CD4-positive, alpha-beta T cell treated with Interleukin-4 for 1 hour (primary cell): ENCODE data around the gene FBXO3.
"Not testable (repeated sequence)": the region's sequence is repeated elsewhere in the genome, so short reads cannot be mapped to it uniquely, and the experiment has no call there.

Source experiments
- DNase-seq, 2 donors: peaks; one replicate each; pipeline ENCODE4 v3.0.0-alpha.2; 2020 to 2022

The FBXO3 gene

DNA sequence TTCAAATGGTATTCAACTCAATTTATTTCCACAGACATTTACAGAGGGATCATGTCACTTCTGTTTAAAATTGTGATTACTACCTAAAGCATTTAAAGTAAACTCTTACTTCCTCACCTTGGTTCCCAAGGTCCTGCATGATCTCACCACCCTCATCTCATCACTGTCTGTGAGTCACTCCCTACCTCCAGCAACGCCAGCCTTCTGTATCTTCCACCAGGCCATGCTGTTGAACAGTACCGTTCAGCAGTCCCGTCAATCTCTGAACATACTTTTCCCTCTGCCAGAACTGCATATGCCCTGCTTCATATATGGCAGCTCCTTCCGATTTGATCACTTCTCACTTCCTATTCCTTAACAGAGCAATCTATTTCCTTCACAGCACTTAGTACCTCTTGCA lies 2.0 kb downstream of the FBXO3 start:
- no peak for DNase-seq

DNA sequence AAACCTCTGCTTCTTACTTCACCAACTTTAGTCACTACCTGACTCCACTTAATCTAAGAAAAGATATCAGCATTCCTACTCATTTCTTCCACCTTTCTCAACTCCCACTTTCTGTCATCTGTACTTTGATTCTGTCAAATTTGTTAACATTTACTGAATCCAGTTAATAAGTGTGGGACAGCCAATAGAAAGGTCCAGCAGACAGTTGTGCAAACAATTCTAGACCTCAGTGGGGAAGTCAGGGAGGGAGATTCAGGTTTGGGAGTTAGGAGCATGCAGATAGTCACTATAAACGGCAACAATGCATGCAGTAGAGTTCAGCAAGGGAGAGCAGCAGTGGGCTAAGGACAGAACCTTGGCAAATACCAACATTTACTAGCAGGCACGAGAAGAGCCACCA lies 4.1 kb downstream of the FBXO3 start:
- no peak for DNase-seq

DNA sequence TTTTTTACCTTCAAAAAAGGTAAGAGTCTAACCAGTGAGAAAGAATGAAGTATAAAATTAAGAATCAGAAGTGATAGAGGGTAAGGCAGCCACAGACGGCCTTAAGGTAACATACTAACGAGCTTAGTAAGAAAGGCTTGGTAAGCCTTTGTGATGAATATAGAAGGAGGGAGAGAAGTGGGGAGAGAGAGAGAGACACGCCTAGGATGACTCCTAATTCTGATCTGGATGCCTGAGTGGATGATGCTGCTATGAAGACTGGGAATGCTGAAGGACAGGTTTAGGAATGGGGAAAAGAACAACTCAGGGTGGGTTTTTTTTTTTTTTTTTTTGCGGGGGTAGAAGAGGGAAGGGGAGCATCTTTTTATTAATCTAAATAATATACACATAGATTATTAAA lies 4.8 kb downstream of the FBXO3 start:
- DNase-seq: no peak

DNA sequence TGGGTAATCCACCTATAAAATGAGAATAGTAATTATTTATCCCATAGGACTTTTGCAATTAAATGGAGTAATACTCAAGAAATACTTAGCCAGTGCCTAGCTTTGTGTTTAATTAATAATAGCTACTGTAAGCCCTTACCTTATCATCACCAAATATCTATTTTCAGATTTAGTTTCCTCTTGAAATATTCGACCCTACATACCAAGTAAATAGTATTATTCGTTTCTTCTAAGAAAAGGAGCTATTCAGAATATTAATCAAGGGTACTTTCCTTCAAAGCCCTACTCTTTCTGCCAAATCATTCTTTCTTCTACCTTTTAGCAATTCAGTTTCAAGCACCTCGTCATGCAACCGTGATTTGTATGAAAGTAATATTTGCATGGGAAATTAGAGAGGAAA lies 6.7 kb downstream of the FBXO3 start:
- DNase-seq: no peak

DNA sequence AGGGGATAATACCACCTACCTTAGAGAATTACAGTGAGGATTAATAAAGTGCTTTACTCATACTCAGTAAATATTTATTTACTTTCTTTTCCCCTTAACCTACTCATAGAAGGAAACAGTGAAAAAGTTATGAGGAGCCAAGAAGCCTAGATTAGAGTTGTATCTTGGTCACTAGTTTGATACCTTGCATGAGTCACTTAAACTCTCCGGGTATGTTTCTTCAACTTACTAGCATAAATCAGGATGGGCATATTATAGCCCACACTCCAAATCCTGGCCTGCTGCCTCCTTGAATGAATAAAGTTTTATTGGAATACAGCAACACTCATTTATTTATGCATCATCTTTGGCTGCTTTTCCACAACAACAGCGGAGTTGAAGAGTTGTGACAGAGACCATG lies 8.2 kb downstream of the FBXO3 start:
- DNase-seq: no peak

- no peak for DNase-seq
Measured at GRCh38 chr11:33761471-33761870, 12.8 kb downstream of the FBXO3 start.

DNA sequence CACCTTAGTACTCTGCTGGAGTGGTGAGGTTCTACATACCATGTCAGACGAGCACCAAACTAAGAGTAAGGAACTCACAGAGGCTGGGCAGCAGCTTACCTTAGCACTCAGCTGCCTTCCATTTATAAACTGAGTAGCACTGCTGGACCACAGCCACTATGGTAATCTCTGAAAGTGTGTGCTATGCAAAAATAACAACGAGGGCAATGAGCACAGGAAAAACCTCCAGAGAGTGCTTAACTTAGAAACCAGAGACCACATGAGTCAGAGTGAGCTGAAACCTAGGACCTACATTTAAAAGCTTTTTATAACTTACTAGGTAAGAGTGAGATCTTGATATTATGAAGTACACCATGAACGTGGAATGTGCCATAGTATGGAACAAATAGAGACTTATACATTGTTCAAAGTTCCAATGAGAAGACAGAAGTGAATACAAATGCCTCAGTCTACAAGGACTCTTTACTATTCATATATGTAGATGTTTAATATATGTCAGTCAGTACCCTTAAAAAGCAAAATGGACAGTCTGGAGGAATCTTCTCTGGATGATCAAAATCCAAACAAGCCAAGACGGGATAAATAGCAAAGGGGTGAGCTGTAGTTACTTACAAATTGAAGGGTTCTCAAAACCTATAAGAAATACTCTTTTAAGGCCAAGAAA lies 20.9 kb downstream of the FBXO3 start:
- no peak for DNase-seq

DNA sequence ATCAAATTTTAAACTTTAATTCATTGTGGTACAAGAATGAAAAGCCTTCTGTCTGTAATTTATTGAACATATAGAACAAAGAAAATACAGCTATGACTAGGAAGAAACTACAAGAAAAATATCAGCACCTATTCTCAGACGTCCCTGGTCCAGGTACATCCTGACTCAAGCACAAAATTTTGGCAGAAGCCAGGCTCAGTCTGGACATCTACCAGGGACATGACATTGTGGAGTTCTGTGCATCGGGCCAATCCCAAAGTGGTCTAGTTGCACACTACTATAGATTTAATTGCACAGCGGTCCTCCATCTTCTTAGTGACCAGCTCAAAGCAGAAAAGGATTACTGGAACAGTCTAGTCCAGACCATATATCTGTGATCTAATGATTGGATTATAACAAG lies 22.4 kb downstream of the FBXO3 start:
- DNase-seq: no peak

DNA sequence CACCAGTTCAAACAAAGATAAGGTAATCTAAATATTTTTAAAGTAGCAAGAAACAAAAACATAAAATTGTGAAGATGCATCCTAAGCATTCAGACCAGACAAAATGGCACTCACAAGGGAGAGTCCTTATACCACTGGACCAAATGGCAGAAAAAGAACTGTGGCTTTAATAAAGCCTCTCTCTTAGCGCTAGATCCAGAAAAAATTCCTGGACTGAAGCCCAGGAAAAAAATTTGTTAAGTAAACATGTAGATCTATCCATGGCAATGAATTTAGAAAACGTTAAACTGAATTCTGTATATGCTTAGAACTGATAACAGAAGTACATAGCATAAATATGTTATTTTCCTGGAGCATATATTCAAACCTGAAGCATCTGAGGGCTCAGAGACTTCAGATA lies 26.3 kb downstream of the FBXO3 start:
- no peak for DNase-seq

DNA sequence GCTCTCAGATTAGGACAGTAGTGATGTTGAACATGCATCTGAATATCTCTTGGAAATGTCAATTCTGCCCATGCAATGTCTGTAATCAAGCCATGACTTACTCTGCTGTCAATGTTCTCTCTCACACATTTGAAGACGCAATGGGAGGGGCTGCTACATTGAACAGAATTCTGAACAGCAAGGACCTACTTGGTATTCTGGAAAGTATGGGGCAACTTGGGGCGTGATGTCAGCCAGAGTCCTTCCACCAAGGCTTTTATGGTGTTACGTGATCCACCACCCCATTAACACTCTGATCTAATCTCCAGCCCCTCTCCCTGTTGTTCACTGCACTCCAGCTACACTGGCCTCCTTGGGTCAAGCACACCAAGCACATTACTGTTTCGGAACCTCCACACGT lies 31.0 kb downstream of the FBXO3 start:
- DNase-seq: no peak

DNA sequence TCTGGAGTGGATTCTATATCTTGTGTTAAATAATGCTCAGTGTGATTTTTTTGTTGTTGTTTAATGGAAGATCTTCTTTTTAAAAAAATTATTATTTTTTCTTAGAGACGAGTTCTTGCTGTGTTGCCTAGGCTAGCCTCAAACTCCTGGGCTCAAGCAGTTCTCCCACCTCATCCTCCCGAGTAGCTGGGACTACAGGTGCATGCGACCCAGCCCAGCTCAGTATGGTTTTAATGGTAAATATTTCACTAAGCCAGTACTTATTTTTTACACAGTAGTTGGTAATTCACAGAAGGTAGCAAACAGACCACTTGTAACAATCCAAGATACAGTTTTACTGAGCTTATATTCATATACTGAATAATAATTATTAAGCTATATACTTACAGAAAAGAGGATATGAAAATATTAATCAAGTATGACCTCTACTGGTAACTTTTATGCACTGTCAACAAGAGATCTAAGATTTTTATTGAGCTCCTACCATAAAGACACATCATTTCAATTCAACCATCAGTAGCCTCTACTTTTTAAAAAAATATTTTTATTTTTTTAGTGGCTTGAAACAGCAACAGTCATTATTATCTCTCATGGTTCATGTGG lies 32.0 kb downstream of the FBXO3 start:
- DNase-seq: peak in 1 of 2 donors; percentile 55

GRCh38 chr11:33741806-33742205 lies 32.5 kb downstream of the FBXO3 start:
- DNase-seq: no peak

DNA sequence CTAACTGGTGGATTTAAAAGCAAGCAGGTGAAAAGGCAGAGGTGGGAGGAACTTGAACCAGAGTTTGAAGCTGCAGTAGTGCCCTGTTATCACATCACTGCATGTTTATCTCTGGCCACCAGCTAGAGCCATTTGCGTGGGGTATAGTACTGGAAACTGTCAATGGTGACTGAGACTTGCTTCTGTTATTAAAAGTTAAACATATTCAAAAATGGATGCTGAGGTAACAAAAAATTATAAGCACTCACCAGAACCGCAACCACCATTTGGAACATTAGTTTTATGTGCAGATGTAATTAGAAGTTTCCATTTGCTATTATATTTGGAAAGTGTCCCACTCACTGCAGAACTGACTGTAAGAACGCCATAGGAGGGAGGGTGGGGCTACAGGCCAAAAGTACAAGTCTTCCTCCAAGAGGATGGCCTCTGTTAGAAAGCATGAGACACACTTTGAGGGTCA lies 36.9 kb downstream of the FBXO3 start:
- no peak for DNase-seq

DNA sequence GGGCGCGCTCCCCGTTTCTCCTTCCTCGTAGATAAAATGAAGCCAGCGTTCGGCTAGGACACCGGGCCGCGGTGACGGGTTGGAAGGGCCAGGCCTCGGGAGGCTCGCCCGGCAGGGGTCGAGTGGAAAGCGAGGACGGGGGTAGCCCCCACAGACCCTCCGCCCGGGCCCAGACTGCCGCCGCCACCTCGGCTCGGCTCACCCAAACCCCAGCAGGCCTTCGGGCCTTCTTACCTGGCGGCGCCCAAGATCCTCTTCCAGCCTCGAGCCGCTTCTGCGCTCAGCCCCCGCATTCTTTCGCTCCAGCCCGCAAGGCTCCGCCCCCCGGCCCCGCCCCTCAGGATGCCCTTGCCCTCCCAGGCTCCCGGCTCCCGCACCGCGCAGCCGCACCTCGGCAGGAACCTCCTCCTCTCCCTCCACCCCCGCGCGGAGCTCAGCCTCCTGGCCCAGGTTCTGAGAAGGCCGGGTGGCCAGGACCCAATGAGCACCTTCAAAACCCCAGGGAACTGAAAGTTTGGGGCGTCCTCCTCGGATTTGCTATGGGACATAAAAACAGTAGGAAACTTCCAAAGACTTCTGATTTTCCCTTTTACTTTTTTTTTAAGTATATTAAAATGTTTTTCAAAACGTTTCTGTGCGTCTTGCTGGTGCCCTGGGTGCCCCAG lies 38.0 kb downstream of the FBXO3 start, which contains the start of gene CD59:
Gene CD59, minus strand, starts transcription at position 276 of the 665 bp plus-strand sequence. CDS start 13,978 bp downstream, outside the sequence.
- DNase-seq: peak; percentile 90 to 91

DNA sequence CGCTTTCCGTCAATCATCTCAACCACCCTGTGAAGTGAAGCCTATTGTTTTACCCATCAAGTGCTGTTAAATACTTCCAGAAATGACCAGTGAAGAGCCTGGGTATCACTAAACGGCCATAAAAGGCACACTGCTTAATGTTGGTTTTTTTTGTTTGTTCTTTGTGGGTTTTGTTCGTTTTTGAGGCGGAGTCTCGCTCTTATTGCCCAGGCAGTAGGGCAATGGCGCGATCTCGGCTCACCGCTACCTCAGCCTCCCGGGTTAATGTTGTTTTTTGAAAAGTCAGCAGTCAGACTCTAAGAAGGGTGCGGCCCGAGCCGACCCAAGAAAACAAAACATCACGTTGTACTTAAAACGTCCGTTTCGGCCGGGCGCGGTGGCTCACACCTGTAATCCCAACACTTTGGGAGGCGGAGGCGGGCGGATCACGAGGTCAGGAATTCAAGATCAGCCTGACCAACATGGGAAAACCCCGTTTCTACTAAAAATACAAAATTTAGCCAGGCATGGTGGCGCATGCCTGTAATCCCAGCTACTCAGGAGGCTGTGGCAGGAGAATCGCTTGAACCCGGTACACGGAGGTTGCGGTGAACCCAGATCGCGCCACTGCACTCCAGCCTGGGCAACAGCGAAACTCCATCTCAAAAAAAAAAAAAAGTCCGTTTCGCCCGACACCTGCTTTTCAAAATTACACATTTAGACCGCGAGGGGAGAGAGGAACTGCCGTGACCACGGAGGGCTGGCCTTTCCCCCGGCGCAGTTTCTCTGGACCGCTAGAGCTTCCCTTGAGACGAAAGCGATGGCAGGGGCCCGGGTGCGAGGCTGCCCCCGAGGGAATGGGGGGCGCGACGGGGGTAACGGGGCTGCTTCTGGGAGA lies 38.8 kb downstream of the FBXO3 start:
- peak; percentile 46 to 54 for DNase-seq

DNA sequence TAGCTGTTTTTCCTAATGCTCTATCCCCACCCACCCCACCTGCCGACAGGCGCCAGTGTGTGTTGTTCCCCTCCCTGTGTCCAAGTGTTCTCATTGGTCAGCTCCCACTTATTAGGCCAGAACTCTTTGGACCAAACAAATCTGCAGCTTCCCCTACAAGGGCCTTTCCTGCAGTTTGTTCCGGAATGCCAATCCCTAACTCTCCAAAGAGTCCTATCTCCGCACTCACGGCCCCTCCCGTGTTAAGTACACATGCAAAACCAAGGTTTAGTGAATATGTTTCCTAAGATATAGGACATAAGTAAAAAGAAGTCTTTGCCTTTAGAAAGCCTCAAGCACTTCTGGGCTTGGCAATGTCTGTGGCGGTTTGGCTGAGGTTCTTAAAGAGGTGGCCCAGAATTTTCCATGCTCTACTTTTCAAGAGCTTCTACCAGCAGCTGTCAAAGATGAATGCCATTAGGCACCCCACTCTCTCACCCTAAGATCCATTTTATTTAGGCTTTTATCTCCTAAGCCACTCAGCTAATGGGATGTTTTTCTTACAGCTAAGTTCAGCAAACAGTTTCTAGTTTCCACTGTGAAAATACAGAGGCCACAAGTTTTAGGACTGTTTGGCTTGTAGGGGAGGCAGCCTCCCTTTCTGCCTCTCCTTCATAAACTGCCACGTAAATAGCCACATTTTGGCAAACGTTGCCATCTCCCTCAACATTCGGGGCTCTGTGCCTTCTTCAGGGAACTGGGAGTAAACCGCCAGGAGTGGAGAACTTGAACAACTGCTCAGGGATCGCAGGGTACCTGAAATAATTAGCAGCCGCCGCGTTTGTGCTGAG lies 39.7 kb downstream of the FBXO3 start:
- no peak for DNase-seq

GRCh38 chr11:33733980-33734379 lies 40.3 kb downstream of the FBXO3 start:
- DNase-seq: no peak

DNA sequence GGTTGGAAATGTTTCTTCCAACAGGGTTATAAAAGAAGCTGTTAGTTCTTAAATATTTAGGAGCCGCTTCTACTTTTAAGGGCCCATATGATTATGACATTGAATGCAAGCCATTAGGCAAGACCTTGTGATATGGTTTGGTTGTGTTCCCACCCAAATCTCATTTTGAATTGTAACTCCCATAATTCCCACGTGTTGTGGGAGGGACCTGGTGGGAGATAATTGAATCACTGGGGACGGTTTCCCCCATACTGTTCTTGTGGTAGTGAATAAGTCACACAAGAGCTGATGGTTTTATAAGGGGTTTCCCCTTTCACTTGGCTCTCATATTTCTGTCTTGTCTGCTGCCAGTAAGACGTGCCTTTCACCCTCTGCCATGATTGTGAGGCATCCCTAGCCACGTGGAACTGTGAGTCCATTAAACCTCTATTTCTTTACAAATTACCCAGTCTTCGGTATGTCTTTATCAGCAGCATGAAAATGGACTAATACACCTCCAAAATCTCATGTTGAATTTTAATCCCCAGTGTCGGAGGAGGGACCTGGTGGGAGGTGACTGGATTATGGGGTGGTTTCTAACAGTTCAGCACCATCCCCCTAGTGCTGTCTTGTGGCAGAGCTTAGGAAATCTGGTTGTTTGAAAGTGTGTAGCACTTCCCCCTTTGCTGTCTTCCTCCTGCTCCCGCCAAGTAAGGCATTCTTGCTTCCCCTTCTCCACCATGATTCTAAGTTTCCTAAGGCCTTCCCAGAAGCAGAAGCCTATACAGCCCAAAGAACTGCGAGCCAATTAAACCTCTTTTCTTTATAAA lies 42.4 kb downstream of the FBXO3 start:
- DNase-seq: no peak

DNA sequence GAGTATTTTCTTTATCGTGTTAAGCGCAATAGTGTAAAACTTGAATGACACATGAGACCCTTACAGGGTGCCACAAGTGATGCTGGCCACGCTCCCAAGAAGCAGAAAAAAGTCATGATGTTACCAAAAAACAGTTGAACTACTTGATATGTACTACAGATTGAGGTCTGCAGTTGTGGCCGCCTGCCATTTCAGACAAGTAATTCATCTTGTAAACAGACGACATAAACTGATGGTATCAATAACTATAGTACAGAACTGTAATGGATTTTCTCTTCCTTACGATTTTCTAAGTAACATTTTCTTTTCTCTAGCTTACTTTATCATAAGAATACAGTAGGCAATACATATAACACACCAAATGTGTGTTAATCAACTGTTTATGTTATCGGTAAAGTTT lies 43.6 kb downstream of the FBXO3 start:
- no peak for DNase-seq

DNA sequence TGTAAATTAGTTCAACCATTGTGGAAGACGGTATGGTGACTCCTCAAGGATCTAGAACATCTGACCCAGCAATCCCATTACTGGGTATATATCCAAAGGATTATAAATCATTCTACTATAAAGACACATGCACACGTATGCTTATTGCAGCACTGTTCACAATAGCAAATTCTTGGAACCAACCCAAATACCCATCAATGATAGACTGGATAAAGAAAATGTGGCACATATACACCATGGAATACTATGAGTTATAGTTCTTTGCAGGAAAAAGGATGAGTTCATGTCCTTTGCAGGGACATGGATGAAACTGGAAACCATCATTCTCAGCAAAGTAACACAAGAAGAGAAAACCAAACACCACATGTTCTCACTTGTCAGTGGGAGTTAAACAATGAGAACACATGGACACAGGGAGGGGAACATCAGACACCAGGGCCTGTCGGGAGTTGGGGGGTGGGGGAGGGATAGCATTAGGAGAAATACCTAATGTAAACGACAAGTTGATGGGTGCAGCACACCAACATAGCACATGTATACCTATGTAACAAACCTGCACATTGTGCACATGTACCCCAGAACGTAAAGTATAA lies 45.2 kb downstream of the FBXO3 start:
- not testable (repeated sequence) for DNase-seq

DNA sequence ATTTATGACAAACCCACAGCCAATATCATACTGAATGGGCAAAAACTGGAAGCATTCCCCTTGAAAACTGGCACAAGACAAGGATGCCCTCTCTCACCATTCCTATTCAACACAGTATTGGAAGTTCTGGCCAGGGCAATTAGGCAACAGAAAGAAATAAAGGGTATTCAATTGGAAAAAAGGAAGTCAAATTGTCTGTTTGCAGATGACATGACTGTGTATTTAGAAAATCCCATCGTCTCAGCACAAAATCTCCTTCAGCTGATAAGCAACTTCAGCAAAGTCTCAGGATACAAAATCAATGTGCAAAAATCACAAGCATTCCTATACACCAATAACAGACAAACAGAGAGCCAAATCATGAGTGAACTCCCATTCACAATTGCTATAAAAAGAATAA lies 46.8 kb downstream of the FBXO3 start:
- not testable (repeated sequence) for DNase-seq
